Measurements from ENCODE around the gene YEATS2. TPM values are rescaled to one million over a fixed set of nuclear protein-coding genes. Genes with fewer than 3 reads are reported as not detected.

YEATS2 gene
- polyA plus RNA-seq, 1 experiment: 38.3 TPM

GRCh38 chr3:183845090-183845489, 147.5 kb downstream of the YEATS2 start:
- Histone ChIP-seq H3K9me3 (ENCODE audit: control insufficient read depth, insufficient read depth, low read length) (no peaks in the 10 kb centered on the region), H3K27ac (ENCODE audit: low read depth, low read length) (peak overlapping the region; percentile 71), H3K4me3 (ENCODE audit: low read depth, low read length) (no peak overlapping the region), H3K27me3 (ENCODE audit: control insufficient read depth, insufficient read depth, low read length) (no peaks in the 10 kb centered on the region)
- TF ChIP-seq, protein P1, sequence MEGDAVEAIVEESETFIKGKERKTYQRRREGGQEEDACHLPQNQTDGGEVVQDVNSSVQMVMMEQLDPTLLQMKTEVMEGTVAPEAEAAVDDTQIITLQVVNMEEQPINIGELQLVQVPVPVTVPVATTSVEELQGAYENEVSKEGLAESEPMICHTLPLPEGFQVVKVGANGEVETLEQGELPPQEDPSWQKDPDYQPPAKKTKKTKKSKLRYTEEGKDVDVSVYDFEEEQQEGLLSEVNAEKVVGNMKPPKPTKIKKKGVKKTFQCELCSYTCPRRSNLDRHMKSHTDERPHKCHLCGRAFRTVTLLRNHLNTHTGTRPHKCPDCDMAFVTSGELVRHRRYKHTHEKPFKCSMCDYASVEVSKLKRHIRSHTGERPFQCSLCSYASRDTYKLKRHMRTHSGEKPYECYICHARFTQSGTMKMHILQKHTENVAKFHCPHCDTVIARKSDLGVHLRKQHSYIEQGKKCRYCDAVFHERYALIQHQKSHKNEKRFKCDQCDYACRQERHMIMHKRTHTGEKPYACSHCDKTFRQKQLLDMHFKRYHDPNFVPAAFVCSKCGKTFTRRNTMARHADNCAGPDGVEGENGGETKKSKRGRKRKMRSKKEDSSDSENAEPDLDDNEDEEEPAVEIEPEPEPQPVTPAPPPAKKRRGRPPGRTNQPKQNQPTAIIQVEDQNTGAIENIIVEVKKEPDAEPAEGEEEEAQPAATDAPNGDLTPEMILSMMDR (IDR thresholded peaks at IDR 0.05; ENCODE audit: low read depth, low read length): no peak
- CTCF ChIA-PET: interaction anchor here (2.6 kb wide), 1 partner anchor 39 kb away, joined by 8 read pairs; the partner anchor contains the start of gene PARL
- POLR2A ChIA-PET: no interaction called here
- DNase-seq (ENCODE audit: low read depth, low spot score): no peak

- H3K9me3 ChIP-seq (ENCODE audit: control insufficient read depth, insufficient read depth, low read length): no peaks in the 10 kb centered on the region
- no peaks in the 10 kb centered on the region for H3K27me3 ChIP-seq (ENCODE audit: control insufficient read depth, insufficient read depth, low read length)
- no peak overlapping the region for H3K4me3 ChIP-seq (ENCODE audit: low read depth, low read length)
- DNase-seq (ENCODE audit: low read depth, low spot score): no peak
- TF ChIP-seq, protein P1 (IDR thresholded peaks at IDR 0.05; ENCODE audit: low read depth, low read length): no peak
- peak overlapping the region; percentile 33 for H3K27ac ChIP-seq (ENCODE audit: low read depth, low read length)
- ChIA-PET POLR2A (no interaction called here), CTCF (interaction anchor here (2.6 kb wide), 1 partner anchor 39 kb away, joined by 8 read pairs; the partner anchor contains the start of gene PARL)
Measured at GRCh38 chr3:183845608-183846288, 148.2 kb downstream of the YEATS2 start.

- no peak overlapping the region for H3K4me3 ChIP-seq (ENCODE audit: low read depth, low read length)
- ChIA-PET POLR2A (no interaction called here), CTCF (no interaction called here)
- DNase-seq (ENCODE audit: low read depth, low spot score): no peak
- H3K27me3 ChIP-seq (ENCODE audit: control insufficient read depth, insufficient read depth, low read length): no peaks in the 10 kb centered on the region
- TF ChIP-seq, protein P1 (IDR thresholded peaks at IDR 0.05; ENCODE audit: low read depth, low read length): no peak
- H3K27ac ChIP-seq (ENCODE audit: low read depth, low read length): no peak overlapping the region
- H3K9me3 ChIP-seq (ENCODE audit: control insufficient read depth, insufficient read depth, low read length): no peaks in the 10 kb centered on the region
Measured at GRCh38 chr3:183854318-183855035, 156.9 kb downstream of the YEATS2 start.

- TF ChIP-seq, protein P1 (IDR thresholded peaks at IDR 0.05; ENCODE audit: low read depth, low read length): no peak
- no peak overlapping the region for H3K27ac ChIP-seq (ENCODE audit: low read depth, low read length)
- CTCF ChIA-PET: interaction anchor here (0.5 kb wide), 1 partner anchor 353 kb away, joined by 4 read pairs; no protein-coding TSS in a partner anchor
Measured at GRCh38 chr3:183857863-183858262, 160.3 kb downstream of the YEATS2 start.

More at GRCh38 chr3:183857863-183858262, 160.3 kb downstream of the YEATS2 start:
- POLR2A ChIA-PET: no interaction called here
- Histone ChIP-seq H3K9me3 (ENCODE audit: control insufficient read depth, insufficient read depth, low read length) (no peaks in the 10 kb centered on the region), H3K4me3 (ENCODE audit: low read depth, low read length) (no peak overlapping the region), H3K27me3 (ENCODE audit: control insufficient read depth, insufficient read depth, low read length) (no peaks in the 10 kb centered on the region)
- DNase-seq (ENCODE audit: low read depth, low spot score): no peak

Other genes with a start within 250 kb of the YEATS2 start
- not detected in 2 replicates for gene KLHL6, start 142.1 kb upstream of the YEATS2 start, polyA plus RNA-seq (2011; rRNA removed)
- 26.4 and 33.6 TPM in 2 replicates for gene KLHL24, start 62.2 kb upstream of the YEATS2 start, polyA plus RNA-seq (2011; rRNA removed)
- 5.2 and 6.1 TPM in 2 replicates for gene MAP6D1, start 127.8 kb downstream of the YEATS2 start, polyA plus RNA-seq (2011; rRNA removed)
- 45.9 and 46.2 TPM in 2 replicates for gene PARL, start 187.1 kb downstream of the YEATS2 start, polyA plus RNA-seq (2011; rRNA removed)

All from AG04450 (cell line).